Stimulated activated CD8-positive, alpha-beta memory T cell treated with anti-CD3 and anti-CD28 coated beads, Interleukin-7, amount 100 ng/mL, for 1 hour (primary cell): ENCODE data around the gene MISP3.

Source experiments
- DNase-seq, 2 donors: peaks; one replicate each; pipeline ENCODE4 v3.0.0-alpha.2; 2020; ENCODE audit warnings: low read depth in 2 of 2

Gene MISP3

DNA sequence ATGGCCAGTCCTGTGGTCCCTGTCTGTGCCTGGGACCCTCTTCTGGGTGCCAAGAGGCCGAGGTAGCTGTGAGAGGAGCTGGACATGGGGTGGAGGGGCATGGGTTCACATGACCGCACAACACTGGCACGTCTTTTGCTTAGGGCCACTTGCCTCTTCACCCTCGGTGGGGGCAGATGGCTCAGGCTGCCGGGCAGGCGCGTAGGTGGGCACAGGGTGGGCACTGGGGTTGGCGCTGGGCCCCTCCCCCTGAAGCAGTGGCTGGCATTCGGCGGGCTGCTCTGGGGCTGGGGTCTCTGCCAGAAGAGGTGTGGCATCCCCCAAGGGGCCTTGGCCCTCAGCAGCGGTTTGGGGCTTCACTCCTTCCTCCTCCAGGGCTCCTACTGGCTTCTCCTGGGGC is 19.1 kb upstream of the MISP3 start:
- DNase-seq: no peak

DNA sequence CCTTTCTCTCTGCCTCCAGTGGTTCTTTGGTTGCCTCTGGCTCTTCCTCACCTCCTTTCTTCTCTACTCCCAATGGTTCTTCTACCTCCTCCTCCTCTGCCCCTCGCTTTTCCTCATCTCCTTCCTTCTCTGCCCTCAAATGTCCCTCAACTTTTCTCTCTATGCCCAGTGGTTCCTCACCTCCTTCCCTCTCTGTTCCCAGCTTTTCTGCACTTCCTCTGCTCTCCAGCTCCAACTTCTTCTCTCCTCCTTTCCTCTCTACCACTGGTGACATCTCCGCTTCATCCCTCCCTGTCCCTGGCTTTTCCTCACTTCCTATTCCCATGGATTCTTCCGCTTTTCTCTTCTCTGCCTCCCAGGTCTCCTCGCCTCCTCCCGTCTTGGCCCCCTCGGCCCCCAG is 18.5 kb upstream of the MISP3 start:
- no peak for DNase-seq

DNA sequence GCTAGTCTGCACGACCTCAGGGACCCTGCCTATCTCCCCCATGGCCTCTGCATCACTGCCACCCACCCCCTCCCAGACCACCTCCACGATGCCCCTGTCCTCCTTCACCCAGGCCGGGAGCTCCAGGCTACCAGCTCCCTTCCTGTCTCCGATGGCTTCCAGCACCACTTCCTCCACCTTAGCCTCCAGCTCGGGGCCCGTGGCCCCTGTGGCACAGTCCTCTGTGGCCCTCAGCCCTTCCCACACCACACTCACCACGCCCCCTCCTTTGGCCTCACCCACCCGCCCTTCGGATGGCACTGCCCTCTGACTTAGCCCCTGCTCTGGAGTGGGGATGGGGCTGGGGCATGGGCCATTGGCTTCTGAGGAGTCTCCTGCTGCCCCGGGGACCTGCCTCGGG is 17.9 kb upstream of the MISP3 start:
- no peak for DNase-seq

DNA sequence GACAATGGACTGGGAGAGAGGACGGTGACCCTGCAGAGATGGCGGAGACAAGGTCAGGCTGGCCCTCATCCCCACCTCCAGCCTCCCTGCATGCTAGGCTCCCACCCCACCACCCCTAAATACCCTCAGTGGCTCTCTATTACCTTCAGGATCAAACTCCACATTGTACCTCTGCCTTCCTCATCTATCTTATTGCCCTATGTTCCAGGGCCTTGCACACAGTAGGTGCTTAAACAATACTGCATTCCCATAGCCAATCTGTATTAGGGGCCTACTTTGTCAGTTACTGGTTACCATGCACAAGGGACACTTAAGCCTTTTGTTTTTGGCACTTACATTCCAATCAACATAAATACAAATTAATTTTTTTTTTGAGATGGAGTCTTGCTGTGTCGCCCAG is 17.2 kb upstream of the MISP3 start:
- DNase-seq: no peak

DNA sequence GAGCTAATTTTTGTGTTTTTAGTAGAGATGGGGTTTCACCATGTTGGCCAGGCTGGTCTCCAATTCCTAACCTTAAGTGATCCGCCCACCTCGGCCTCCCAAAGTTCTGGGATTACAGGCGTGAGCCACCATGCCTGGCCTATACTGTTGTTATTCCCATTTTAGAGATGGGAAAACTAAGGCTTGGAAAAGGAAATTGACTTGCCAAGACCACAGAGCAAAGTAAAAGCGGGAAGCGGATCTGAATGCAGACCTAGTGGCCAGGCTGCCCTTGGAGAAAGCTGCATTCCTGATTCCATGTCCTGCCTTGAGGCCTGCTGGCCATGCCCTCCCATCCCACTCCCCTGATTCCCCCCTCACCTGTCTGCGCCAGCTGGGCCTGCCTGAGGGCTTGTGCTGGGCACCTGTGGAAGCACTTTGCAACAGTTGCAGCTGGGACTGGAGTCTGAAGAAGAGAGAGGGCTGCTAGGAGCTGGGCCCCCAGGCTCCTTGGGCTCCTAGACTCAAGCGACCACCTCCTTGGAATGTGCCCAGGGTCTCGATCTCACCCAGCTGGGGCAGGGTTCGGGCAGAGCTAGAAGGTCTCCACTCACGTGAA is 16.4 kb upstream of the MISP3 start:
- DNase-seq: no peak

DNA sequence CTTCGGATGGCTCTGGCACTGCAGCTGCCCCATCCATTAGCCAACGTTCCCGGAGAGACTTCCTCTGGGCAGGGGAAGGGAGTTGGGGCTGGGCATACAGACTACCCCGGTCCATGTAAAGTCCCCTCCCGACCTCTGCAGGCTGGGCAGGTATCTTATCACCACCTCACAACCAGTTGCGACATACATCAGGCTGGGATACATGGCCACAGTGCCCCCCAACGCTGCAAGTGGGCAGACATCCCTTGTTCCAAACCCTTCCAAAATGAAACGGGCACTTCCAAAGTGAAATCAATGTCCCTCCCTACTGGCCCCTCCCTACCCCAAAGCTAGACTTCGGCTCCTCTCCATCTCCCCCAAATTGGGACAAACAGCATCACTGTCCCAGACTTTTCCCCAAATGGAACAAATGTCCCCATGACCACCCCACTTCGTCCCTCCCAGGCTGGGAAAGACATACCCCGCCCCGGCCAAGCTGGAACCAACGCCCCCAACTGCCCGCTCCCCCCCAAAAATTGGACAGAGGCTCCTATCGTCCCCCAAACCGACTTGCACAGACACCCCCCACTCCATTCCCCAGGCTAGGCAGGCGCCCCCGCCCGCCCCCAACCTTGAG is 15.7 kb upstream of the MISP3 start:
- no peak for DNase-seq

DNA sequence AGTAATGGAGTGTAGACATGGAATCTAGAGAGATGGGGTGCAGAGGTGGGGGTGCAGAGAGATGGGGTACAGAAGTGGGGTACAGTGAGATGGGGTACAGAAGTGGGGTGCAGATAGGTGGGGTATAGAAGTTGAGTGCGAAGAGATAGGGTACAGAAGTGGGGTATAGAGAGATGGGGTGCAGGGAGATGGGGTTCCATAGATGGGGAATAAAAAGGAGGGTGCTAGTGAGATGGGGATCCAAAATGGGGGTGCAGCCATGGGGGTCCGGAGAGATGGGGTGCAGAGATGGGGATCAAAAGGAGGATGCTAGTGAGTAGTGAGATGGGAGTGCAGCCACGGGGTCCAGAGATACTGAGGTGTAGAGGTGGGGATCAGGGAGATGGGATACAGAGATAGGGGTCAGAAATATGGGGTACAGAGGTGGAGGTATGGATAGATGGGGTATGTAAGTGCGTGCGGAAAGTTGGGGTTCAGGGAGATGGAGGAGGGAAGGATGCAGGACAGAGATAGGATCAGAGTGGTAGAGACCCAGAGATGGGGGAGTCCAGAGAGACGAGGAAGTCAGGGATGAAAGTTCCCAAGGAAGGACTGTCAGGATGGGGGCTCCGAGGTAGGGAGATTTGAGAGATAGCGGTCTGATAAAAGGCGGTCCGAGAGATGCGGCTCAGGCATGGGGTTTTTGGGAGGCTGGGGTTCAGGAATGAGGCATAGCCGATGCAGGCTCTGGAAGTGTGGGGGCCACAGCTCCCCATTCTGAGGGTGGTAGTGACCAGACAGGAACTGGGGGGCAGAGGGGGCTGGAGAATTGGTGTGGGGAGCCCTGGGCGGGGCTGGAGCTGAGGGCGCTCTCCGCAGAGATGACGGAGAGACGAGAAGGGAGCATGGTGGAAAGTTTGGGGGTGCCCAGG is 14.1 kb upstream of the MISP3 start:
- no peak for DNase-seq

DNA sequence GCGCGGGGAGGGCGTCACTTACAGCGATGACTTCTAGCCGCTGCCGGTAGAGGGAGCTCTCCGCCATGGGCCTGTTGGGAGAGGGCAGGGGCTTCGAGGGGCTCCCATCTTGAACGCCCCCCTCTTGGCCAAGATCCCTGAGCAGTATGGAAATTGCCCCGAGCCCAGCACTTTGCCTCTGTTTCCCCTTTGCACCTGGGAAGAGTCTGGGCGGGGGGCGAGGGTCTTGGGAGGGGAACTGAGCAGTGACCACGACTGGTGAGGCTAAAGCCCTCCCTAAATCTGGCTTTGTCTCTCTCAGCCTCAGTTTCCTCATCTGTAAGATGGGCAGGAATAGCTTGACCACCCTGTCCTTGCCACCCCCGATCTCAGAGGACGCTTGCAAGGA is 13.5 kb upstream of the MISP3 start:
- no peak for DNase-seq

DNA sequence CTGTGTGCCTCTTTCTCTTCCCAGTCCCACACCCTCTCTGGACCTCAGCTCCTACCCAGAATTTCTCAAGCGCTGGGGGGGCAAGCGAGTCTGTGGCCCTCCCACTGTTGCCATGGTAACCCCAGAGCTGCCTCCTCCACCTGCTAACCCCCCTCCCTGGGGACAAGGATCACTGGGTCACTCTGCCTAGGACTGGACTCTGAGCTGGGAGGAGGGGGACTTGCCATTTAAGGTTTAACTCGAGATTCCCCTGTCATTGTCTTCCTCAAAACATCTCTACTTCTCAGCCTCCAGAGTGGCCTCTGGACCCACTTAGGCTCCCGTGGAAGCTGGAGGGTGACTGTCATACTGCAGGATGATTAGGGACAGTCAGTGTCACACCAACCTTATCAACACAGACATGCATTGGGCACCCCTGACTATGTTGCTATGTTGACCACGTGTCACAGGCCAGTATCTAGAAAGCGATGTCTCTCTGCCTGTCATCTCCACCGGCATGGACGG is 12.9 kb upstream of the MISP3 start:
- DNase-seq: no peak

DNA sequence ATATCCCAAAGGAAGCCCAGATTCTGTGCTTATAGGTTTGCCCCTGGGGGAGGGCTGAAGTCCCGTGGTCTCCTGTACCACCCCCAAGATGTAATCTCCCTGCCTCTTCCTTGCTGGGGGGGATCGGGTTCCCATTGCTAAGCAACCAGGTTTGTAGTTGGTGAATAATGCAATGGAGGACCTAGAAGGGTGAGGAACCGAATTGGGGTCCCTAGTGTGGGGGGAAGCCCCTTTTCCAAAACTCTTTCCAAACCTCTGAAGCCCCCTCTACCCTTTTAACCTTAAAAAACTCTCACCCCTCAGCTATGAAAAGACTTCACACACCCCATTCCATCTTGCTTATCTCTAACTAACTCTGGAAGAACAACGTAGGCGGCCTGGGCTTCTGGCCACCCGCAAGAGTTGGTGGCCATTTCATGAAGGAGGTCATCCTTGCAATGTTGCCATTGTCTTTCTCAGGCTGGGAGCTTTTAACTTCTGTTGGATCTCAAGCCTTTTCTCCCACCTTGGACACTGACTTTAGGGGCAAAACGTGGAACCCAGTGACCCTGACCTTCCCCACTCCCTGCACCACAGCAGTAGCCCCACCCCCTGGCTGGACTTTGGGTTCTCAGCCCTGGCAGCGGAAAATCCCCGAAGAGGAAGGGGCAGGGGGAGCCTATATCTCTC is 11.4 kb upstream of the MISP3 start:
- DNase-seq: no peak

DNA sequence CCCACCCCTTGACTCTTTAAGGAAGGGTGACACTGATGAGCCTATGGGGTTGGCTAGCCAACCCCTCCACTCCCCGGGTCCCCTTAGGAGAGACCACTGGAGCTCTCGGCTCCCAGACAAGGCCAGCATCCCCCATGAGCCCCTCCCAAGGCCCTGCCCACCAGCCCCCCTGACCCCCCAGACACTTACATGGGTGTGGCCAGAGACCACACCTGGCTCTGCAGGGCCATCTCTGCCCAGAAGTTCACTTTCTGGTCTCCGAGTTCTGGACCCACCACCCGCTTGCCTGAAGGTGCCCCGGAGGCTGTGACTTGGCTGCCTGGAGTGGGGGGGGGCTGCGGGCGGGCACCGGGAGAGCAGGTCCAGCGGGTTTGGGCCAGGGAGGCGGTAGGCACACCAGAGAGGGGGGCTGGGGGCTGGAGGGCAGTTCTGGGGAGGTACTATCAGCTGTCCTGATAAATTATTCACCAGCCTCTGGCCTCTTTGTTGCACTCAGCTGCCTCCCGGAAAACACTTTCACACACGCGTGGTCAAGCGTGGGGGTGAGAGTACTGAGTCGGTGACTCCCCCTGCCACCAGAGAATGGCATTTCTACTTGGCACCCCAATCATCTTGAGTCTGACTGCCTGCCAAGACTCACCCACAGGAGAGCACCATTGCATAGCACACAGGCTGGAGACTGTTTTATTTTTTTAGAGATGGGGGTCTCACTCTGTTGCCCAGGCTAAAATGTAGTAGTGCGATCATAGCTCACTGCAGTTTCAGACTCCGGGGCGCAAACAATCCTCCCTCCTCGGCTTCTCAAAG is 10.6 kb upstream of the MISP3 start, which contains the start of gene PALM3:
PALM3 (minus strand) TSS at position 326 of the 807 bp plus-strand sequence; CDS start at position 230, 96 bp downstream.
- no peak for DNase-seq

DNA sequence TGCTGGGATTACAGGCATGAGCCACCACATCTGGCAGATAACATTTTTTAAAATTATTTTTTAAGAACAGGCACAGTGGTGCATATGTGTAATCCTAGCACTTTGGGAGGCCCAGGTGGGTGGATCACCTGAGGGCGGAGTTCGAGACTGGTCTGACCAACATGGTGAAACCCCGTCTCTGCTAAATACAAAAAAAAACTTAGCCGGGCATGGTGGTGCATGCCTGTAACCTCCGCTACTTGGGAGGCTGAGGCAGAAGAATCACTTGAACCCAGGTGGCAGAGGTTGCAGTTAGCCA is 10.1 kb upstream of the MISP3 start:
- no peak for DNase-seq

DNA sequence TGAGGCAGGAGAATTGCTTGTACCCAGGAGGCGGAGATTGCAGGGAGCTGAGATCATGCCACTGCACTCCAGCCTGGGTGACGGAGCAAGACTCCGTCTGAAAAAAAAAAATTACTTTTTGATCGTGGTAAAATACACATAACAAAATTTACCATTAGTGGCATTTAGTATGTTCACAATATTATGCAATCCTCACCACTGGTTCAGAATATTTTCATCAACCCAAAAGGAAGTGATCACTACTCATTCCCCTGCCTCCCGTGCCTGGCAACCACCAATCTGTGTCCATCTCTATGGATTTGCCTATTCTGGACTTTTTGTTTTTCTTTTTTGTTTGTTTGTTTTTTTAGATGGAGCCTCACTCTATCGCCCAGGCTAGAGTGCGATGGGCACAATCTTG is 9.5 kb upstream of the MISP3 start:
- DNase-seq: no peak

DNA sequence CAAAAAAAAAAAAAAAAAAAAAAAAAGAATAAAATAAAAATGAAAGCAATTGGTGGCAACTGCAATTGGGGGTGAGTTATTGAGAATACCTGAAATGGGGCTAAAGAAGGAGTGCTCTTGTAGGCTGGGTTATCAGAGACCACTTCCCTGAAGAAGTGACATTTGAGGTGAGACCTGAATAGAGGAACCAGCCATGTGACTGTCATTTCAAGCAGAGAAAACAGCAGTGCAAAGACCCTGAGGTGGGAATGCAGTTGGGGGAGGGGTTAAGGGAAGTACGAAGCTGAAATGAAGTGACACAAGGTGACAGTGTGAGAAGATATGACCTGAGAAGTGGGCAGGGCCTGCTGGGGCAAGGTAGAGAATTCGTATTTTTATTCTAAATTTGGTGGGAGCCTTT is 6.5 kb upstream of the MISP3 start:
- no peak for DNase-seq

DNA sequence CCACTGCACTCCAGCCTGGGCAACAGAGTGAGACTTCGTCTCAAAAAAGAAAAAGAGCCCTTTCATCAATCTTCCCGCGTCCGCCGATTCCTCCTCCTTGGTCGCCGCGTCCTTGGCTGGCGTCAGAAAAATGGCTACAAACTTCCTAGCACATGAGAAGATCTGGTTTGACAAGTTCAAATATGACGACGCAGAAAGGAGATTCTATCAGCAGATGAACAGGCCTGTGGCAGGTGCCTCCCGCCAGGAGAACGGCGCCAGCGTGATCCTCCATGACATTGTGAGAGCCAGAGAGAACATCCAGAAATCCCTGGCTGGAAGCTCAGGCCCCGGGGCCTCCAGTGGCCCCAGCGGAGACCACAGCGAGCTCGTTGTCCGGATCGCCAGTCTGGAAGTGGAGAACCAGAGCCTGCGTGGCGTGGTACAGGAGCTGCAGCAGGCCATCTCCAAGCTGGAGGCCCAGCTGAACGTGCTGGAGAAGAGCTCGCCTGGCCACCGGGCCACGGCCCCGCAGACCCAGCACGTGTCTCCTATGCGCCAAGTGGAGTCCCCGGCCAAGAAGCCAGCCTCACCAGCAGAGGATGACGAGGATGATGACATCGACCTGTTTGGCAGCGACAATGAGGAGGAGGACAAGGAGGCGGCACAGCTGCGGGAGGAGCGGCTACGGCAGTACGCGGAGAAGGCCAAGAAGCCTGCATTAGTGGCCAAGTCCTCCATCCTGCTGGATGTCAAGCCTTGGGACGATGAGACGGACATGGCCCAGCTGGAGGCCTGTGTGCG is 2.1 kb upstream of the MISP3 start:
- no peak for DNase-seq

DNA sequence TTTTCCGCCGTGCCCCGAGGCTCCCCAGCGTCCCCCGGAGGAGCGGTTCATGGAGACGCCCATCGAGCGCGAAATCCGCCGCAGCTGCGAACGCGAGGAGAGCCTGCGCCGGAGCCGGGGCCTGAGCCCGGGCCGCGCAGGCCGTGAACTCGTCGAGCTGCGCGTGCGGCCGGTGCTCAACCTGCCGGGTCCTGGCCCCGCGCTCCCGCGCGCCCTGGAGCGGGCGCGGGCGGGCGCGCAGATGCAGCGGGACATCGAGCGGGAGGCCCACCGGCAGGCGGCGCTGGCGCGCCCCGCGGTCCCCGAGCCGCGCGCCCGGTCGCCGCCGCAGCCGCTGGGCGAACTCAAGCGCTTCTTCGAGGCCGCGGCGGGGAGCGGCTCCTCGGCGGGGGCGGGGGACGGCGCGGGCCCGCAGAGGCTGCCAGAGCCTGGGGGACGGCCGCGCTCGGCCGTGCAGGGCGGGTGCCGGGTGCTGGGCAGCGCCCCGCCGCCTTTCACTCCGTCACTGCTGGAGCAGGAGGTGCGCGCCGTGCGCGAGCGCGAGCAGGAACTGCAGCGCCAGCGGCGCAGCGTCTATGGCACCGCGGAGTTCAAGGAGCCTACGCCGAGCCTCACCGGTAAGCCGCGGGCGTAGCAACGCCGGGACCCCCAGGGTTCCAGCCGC is 807 bp downstream of the MISP3 start:
- peak; percentile 41 to 50 for DNase-seq

DNA sequence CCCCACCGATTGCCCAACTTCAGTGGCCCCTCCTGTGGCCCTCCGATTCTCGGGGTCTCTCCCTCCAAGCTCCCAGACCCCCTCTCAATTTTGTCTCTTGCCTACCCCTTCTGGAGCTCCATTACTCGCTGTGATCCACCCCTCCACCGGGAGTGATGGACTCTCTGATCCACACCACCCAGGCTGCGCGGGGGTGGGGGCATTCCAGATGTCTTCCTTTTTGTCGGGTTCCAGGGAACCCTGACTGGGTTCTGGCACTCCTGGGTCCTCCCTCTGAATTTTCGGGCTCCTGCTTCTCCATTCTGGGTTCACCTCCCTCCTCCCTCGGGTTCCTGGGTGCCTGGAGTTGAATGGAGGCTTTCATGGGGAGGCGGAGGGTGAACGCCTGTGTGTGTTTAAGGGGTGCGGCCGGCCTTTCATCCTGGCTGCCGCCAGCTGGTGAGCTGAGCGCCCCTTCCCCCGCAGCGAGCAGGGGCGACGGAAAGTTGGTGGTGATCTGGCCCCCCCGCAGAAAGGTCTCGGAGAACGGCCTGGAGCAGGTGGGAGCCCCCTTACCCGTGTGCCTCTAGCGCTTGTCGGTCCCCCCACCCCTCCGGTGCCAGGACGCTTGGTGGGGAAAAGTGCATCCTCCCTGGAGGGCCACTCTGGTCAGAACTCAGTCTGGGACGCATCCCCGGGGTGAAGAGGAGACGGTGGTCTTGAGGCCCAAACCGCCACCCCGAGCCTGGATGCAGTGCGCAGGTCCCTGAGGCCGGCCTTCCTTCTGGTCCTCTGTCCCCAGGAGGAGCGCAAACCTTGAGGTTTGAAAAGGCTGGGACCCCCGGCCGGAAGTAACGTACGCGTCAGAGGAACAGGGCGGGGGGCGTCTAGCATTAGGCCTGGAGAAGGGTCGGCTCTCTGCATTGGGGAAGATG is 1.6 kb downstream of the MISP3 start:
- DNase-seq: no peak

DNA sequence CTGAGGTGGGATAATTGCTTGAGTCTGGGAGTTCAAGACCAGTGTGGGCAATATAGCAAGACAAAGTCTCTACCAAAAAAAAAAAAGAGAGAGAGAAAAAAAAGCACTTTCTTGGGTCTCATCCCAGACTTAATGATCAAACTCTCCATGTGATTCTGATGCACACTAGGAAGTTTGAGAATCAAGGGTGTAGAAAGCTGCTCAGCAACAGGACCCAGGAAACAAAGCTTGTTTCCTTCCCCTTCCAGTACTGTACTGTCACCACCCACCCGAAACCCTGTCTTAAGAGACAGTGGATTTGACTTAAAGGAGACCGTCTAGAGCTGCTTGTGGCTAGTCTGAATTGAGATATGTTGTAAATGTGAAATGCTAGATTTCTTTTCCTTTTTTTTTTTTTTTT is 5.8 kb downstream of the MISP3 start:
- no peak for DNase-seq
